ENCODE data around the gene SNHG17. TPM values are rescaled to one million over a fixed set of nuclear protein-coding genes. Genes with fewer than 3 reads are reported as not detected.

SNHG17 gene
- total and polyA plus RNA-seq, 9 of the 15 experiments (the other 6 are each of a cell fraction or from before 2014, with no cell fraction given): 29.8 to 106 (median 57.7) TPM

GRCh38 chr20:38460040-38460623, 25.0 kb upstream of the SNHG17 start (continued):
- TF ChIP-seq ZNF778 (CRISPR knock-in tag; IDR thresholded peaks at IDR 0.05) (no peak), SMARCA4 (IDR thresholded peaks at IDR 0.05) (peak; percentile 60), LARP7 (IDR thresholded peaks at IDR 0.05) (no peak), RAD51 (IDR thresholded peaks at IDR 0.05; ENCODE audit: borderline replicate concordance, low read depth) (no peak), ZBTB1 (CRISPR knock-in tag; IDR thresholded peaks at IDR 0.05; ENCODE audit: borderline replicate concordance, low read depth) (no peak), ZBTB40 (IDR thresholded peaks at IDR 0.05) (no peak), ZBTB40 (CRISPR knock-in tag; IDR thresholded peaks at IDR 0.05) (no peak), NFIC (IDR thresholded peaks at IDR 0.05) (peak; percentile 98), RCOR1 (IDR thresholded peaks at IDR 0.05; ENCODE audit: borderline replicate concordance in 1 of 2, low read depth in 2 of 2, low read length in 2 of 2) (peak; percentile 100), ZNF592 (IDR thresholded peaks at IDR 0.05) (no peak), ATF1 (CRISPR knock-in tag; IDR thresholded peaks at IDR 0.05) (no peak), ATF1 (tag; IDR thresholded peaks at IDR 0.05) (peak; percentile 52), IRF1 (CRISPR knock-in tag; IDR thresholded peaks at IDR 0.05; ENCODE audit: borderline replicate concordance) (no peak), ARNT (IDR thresholded peaks at IDR 0.05) (peak in 1 of 2 experiments; percentile 70; a peak in 1 of 4 replicates), ZKSCAN1 (IDR thresholded peaks at IDR 0.05; ENCODE audit: low read depth, low read length) (no peak)

Measured in K562 (cell line).